ENCODE data around the gene DCLK2. TPM values are rescaled to one million over a fixed set of nuclear protein-coding genes. Genes with fewer than 3 reads are reported as not detected.

DCLK2 gene
- polyA plus RNA-seq, 1 of the 3 experiments (the other 2 are of a cell fraction), result 10.1 TPM

DNA sequence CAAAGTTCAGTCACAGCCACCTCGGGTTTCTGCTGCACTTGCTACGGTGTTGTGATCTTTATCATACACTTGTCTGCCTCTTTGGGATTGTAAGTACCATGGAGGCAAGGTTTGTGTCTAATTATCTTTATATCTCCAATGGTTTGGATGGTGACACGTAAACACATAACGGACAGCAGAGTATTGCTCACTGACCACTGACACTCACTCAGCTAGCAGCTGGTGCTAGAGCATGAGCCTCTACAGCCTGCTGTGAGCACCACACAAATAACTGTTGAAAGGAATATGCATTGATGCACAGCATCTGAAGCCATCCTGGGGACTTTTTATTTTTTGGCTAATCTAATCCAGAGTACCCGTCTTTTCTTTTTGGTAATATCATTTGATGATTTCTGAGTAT lies 156.0 kb downstream of the DCLK2 start:
- H3K4me2 ChIP-seq, result no peak overlapping the region
- no peaks in the 10 kb centered on the region for H4K20me1 ChIP-seq (ENCODE audit: insufficient read depth)
- no peak for DNase-seq
- H3K9me2 ChIP-seq, result no peaks in the 10 kb centered on the region
- H3K9ac ChIP-seq, result no peak overlapping the region
- H2AFZ ChIP-seq (ENCODE audit: low read depth), result no peak overlapping the region
- no peaks in the 10 kb centered on the region for H3K27me3 ChIP-seq (ENCODE audit: insufficient read depth)
- WGBS (ENCODE audit: low lambda C conversion rate), result 88% methylated on average over 5 of the region's 5 CpGs
- H3K36me3 ChIP-seq (replicated peaks in 1 of 2; ENCODE audit: control insufficient read depth in 1 of 2, insufficient read depth in 2 of 2, low read length in 1 of 2), result peaks cover 26 to 32% of the 10 kb centered on the region in 2 experiments
- H3K4me3 ChIP-seq (ENCODE audit: low read depth in 2 of 2, low read length in 1 of 2), result no peak overlapping the region
- TF ChIP-seq, protein P1, sequence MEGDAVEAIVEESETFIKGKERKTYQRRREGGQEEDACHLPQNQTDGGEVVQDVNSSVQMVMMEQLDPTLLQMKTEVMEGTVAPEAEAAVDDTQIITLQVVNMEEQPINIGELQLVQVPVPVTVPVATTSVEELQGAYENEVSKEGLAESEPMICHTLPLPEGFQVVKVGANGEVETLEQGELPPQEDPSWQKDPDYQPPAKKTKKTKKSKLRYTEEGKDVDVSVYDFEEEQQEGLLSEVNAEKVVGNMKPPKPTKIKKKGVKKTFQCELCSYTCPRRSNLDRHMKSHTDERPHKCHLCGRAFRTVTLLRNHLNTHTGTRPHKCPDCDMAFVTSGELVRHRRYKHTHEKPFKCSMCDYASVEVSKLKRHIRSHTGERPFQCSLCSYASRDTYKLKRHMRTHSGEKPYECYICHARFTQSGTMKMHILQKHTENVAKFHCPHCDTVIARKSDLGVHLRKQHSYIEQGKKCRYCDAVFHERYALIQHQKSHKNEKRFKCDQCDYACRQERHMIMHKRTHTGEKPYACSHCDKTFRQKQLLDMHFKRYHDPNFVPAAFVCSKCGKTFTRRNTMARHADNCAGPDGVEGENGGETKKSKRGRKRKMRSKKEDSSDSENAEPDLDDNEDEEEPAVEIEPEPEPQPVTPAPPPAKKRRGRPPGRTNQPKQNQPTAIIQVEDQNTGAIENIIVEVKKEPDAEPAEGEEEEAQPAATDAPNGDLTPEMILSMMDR (IDR thresholded peaks at IDR 0.05), result no peak
- no peak for TF ChIP-seq GATA2 (CRISPR knock-in tag; IDR thresholded peaks at IDR 0.05)
- TF ChIP-seq RCOR1 (IDR thresholded peaks at IDR 0.05; ENCODE audit: low read length), result no peak
- no peak for TF ChIP-seq GABPA (IDR thresholded peaks at IDR 0.05; ENCODE audit: low read depth)
- TF ChIP-seq TCF12 (IDR thresholded peaks at IDR 0.05), result no peak
- H3K9me3 ChIP-seq, result no peaks in the 10 kb centered on the region
- no peaks in the 10 kb centered on the region; the same call in 1 of the 2 replicates for H3K79me2 ChIP-seq (ENCODE audit: insufficient read depth)
- peak overlapping the region in 1 of 2 experiments; percentile 96; a peak in 2 of 4 replicates for H3K27ac ChIP-seq (ENCODE audit: low read depth in 2 of 2, low read length in 1 of 2)
- ChIA-PET POLR2A (no interaction called here), CTCF (interaction anchor here (0.6 to 1.3 kb wide), 3 partner anchors 9 to 435 kb away, joined by 3 to 4 read pairs (median 3); no protein-coding TSS in a partner anchor)
- H3F3A ChIP-seq (replicated peaks; ENCODE audit: insufficient read depth), result peaks cover 60% of the 10 kb centered on the region
- H3K4me1 ChIP-seq (ENCODE audit: control insufficient read depth in 1 of 2, insufficient read depth in 2 of 2, low read depth in 1 of 2, low read length in 1 of 2), result peaks cover 31 to 61% of the 10 kb centered on the region in 2 experiments

DNA sequence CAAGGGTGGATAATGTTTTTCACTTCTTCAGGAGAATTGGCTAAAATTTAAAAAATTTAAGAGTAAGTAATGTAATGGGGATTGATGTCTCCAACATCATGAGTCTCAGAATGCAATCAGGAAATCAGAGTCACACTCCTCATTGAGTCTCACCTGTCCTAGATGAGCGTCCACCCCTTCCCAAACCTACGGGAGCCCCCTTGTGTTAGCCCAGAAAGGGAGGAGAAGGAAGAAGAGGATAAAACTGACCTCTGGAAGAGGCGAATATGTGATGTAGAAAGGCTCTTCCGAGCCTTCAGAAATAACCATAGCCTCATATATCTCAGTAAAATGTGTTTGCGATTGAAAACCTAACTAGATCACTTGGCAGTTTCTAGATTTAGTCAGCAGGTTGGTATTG lies 157.1 kb downstream of the DCLK2 start:
- POLR2A ChIA-PET, result no interaction called here
- H3K4me2 ChIP-seq, result peak overlapping the region; percentile 60
- H2AFZ ChIP-seq (ENCODE audit: low read depth), result no peak overlapping the region

More for the DNA sequence above, 157.1 kb downstream of the DCLK2 start:
- H4K20me1 ChIP-seq (ENCODE audit: insufficient read depth), result no peaks in the 10 kb centered on the region
- no peaks in the 10 kb centered on the region for H3K9me2 ChIP-seq
- peak overlapping the region; percentile 61; the same call in 1 of the 2 replicates for H3K9ac ChIP-seq
- no peaks in the 10 kb centered on the region for H3K9me3 ChIP-seq
- 84% methylated on average over 5 of the region's 5 CpGs for WGBS (ENCODE audit: low lambda C conversion rate)
- H3K4me3 ChIP-seq (ENCODE audit: low read depth in 2 of 2, low read length in 1 of 2), result no peak overlapping the region
- peaks cover 52% of the 10 kb centered on the region for H3F3A ChIP-seq (replicated peaks; ENCODE audit: insufficient read depth)
- no peak for TF ChIP-seq GABPA (IDR thresholded peaks at IDR 0.05; ENCODE audit: low read depth)
- TF ChIP-seq, protein P2, sequence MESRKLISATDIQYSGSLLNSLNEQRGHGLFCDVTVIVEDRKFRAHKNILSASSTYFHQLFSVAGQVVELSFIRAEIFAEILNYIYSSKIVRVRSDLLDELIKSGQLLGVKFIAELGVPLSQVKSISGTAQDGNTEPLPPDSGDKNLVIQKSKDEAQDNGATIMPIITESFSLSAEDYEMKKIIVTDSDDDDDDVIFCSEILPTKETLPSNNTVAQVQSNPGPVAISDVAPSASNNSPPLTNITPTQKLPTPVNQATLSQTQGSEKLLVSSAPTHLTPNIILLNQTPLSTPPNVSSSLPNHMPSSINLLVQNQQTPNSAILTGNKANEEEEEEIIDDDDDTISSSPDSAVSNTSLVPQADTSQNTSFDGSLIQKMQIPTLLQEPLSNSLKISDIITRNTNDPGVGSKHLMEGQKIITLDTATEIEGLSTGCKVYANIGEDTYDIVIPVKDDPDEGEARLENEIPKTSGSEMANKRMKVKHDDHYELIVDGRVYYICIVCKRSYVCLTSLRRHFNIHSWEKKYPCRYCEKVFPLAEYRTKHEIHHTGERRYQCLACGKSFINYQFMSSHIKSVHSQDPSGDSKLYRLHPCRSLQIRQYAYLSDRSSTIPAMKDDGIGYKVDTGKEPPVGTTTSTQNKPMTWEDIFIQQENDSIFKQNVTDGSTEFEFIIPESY (IDR thresholded peaks at IDR 0.05; ENCODE audit: borderline replicate concordance, low read depth), result no peak
- no peak for TF ChIP-seq MEF2A (IDR thresholded peaks at IDR 0.05; ENCODE audit: borderline replicate concordance, low read depth)
- TF ChIP-seq CHD2 (IDR thresholded peaks at IDR 0.05; ENCODE audit: low read length, partially characterized antibody), result no peak
- TF ChIP-seq RFX5 (IDR thresholded peaks at IDR 0.05; ENCODE audit: low read length), result no peak
- TF ChIP-seq, protein P3, sequence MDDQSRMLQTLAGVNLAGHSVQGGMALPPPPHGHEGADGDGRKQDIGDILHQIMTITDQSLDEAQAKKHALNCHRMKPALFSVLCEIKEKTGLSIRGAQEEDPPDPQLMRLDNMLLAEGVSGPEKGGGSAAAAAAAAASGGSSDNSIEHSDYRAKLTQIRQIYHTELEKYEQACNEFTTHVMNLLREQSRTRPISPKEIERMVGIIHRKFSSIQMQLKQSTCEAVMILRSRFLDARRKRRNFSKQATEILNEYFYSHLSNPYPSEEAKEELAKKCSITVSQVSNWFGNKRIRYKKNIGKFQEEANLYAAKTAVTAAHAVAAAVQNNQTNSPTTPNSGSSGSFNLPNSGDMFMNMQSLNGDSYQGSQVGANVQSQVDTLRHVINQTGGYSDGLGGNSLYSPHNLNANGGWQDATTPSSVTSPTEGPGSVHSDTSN (IDR thresholded peaks at IDR 0.05), result no peak
- TF ChIP-seq, protein P4, sequence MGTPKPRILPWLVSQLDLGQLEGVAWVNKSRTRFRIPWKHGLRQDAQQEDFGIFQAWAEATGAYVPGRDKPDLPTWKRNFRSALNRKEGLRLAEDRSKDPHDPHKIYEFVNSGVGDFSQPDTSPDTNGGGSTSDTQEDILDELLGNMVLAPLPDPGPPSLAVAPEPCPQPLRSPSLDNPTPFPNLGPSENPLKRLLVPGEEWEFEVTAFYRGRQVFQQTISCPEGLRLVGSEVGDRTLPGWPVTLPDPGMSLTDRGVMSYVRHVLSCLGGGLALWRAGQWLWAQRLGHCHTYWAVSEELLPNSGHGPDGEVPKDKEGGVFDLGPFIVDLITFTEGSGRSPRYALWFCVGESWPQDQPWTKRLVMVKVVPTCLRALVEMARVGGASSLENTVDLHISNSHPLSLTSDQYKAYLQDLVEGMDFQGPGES (IDR thresholded peaks at IDR 0.05; ENCODE audit: low read depth, low read length), result no peak
- no peak for TF ChIP-seq FOXJ3 (CRISPR knock-in tag; IDR thresholded peaks at IDR 0.05)
- no peak for TF ChIP-seq YY1 (IDR thresholded peaks at IDR 0.05; ENCODE audit: low read depth)
- no peak for TF ChIP-seq GATA2 (CRISPR knock-in tag; IDR thresholded peaks at IDR 0.05)
- no peak for TF ChIP-seq RXRA (IDR thresholded peaks at IDR 0.05; ENCODE audit: borderline replicate concordance, low read depth)
- no peak for TF ChIP-seq TAF1 (IDR thresholded peaks at IDR 0.05; ENCODE audit: borderline replicate concordance, low read depth, low read length)
- TF ChIP-seq, protein P1 (IDR thresholded peaks at IDR 0.05), result no peak
- TF ChIP-seq RAD21 (IDR thresholded peaks at IDR 0.05; ENCODE audit: low read length), result no peak
- peaks cover 28 to 52% of the 10 kb centered on the region in 2 experiments for H3K4me1 ChIP-seq (ENCODE audit: control insufficient read depth in 1 of 2, insufficient read depth in 2 of 2, low read depth in 1 of 2, low read length in 1 of 2)
- no peaks in the 10 kb centered on the region for H3K27me3 ChIP-seq (ENCODE audit: insufficient read depth)
- H3K27ac ChIP-seq (ENCODE audit: low read depth in 2 of 2, low read length in 1 of 2), result peak overlapping the region; percentile 89 to 96; a peak in 3 of 4 replicates
- peaks cover 36 to 37% of the 10 kb centered on the region in 2 experiments for H3K36me3 ChIP-seq (replicated peaks in 1 of 2; ENCODE audit: control insufficient read depth in 1 of 2, insufficient read depth in 2 of 2, low read length in 1 of 2)
- no peaks in the 10 kb centered on the region; the same call in 1 of the 2 replicates for H3K79me2 ChIP-seq (ENCODE audit: insufficient read depth)
- no peak for DNase-seq
- CTCF ChIA-PET, result no interaction called here

Measured in SK-N-SH (cell line).